Neutrophil (primary cell): ENCODE data around the gene BTBD7.

Source experiments
- H3K27ac ChIP-seq: fragments of 200-600 bp; sonication (generic); 2 replicates; pipeline ENCODE4 v1.5.1; 2016; ENCODE audit warnings: mild to moderate bottlenecking, moderate library complexity
- H3K27me3 ChIP-seq: fragments of 200-600 bp; sonication (generic); 2 replicates; pipeline ENCODE4 v1.6.0; 2016; ENCODE audit warnings: mild to moderate bottlenecking
- H3K36me3 ChIP-seq: fragments of 200-600 bp; sonication (generic); 2 replicates; pipeline ENCODE4 v1.5.1; 2017
- H3K4me1 ChIP-seq, 2 experiments: fragments of 200-600 bp in 1 of 2; sonication (generic) in 1 of 2; 1 replicate in 1 of 2; 2 replicates in 1 of 2; pipeline versions ENCODE4 v1.5.1 to v1.6.1; 2013 to 2016; ENCODE audit warnings: low read depth in 1 of 2, low read length in 1 of 2, mild to moderate bottlenecking in 1 of 2, moderate library complexity in 1 of 2; ENCODE audit not compliant: control insufficient read depth in 1 of 2, insufficient read depth in 1 of 2
- H3K4me3 ChIP-seq, 2 experiments: fragments of 200-600 bp in 1 of 2; sonication (generic) in 1 of 2; 1 replicate in 1 of 2; 2 replicates in 1 of 2; pipeline ENCODE4 v1.5.1; 2013 to 2016; ENCODE audit warnings: low read depth in 1 of 2, low read length in 1 of 2, mild to moderate bottlenecking in 1 of 2, moderate library complexity in 1 of 2
- H3K9me3 ChIP-seq: fragments of 200-600 bp; sonication (generic); 2 replicates; pipeline ENCODE4 v1.5.1; 2016
- TF ChIP-seq, protein P1 (sequence below): fragments of 200-600 bp; sonication (generic); IDR thresholded peaks from 2 replicates; pipeline ENCODE4 v1.5.1; 2016; ENCODE audit warnings: antibody characterized with exemption

Gene BTBD7

DNA sequence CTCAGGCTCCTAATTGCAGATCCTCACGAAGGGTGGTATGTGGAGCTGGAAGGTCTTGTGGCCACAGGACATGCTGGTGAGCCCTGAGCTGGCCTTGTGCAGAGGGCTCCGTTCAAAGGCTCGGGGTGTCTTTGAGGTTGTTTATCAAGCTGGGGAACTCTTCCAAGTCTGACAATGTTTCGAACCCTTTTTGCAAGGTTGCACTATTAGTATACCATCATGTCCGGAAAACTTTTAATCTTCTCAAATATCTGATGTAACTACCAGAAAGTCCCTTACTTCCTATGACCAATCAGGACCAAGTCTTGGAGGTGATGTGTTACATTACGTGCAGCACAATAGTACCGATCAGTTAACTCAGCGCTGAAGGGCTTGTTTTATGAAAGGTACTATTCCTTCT is 104.3 kb downstream of the BTBD7 start:
- TF ChIP-seq, protein P1, sequence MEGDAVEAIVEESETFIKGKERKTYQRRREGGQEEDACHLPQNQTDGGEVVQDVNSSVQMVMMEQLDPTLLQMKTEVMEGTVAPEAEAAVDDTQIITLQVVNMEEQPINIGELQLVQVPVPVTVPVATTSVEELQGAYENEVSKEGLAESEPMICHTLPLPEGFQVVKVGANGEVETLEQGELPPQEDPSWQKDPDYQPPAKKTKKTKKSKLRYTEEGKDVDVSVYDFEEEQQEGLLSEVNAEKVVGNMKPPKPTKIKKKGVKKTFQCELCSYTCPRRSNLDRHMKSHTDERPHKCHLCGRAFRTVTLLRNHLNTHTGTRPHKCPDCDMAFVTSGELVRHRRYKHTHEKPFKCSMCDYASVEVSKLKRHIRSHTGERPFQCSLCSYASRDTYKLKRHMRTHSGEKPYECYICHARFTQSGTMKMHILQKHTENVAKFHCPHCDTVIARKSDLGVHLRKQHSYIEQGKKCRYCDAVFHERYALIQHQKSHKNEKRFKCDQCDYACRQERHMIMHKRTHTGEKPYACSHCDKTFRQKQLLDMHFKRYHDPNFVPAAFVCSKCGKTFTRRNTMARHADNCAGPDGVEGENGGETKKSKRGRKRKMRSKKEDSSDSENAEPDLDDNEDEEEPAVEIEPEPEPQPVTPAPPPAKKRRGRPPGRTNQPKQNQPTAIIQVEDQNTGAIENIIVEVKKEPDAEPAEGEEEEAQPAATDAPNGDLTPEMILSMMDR = no peak
- Histone ChIP-seq H3K4me3 (no peak overlapping the region), H3K4me1 (no peaks in the 10 kb centered on the region), H3K9me3 (no peaks in the 10 kb centered on the region), H3K27me3 (peaks cover 32% of the 10 kb centered on the region), H3K27ac (no peak overlapping the region), H3K36me3 (peaks cover 57% of the 10 kb centered on the region)

DNA sequence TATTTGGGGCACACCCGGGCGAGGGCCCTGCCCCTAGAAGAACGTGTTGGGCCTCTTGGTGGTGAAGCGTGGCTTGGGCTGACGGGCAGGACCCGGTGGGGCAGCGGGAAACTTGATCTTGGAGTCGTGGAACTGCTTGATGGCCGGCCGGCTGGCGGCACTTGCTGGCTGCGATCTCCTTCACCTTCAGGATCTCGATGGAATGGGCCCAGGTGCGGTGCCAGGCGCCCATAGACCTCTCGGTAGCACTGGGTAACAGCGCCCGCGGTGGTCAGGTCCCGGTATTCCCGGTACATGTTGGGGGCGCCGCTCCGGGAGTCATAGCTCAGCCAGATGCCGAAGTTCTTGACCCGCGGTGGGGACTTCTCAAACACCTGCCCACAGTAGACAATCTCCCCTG is 109.3 kb downstream of the BTBD7 start:
- Histone ChIP-seq H3K27me3 (no peaks in the 10 kb centered on the region), H3K4me3 (no peak overlapping the region), H3K36me3 (peaks cover 77% of the 10 kb centered on the region), H3K27ac (no peak overlapping the region), H3K4me1 (no peaks in the 10 kb centered on the region), H3K9me3 (no peaks in the 10 kb centered on the region)
- TF ChIP-seq, protein P1 = no peak

DNA sequence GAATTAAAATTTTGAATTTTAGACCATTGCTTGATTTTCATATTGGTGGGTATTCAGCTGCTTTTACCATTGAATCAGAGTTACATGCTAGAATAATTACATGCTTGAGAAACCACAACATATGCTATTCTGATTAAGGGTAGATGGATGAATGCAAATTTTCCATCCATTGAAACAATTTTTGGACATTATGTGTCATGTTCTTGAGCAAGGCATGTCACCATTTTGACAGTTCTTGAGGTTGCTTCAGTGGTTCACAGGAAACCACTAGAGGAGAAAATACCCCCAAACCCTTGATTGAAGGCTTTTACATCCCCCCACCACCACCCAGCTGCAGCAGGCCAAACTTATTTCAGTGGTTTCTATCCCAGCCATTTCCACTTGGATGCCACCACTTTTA is 112.3 kb downstream of the BTBD7 start:
- H3K27ac ChIP-seq = no peak overlapping the region
- H3K9me3 ChIP-seq = no peaks in the 10 kb centered on the region
- H3K27me3 ChIP-seq = no peaks in the 10 kb centered on the region
- H3K4me1 ChIP-seq = no peaks in the 10 kb centered on the region
- H3K4me3 ChIP-seq = no peak overlapping the region
- peaks cover 71% of the 10 kb centered on the region for H3K36me3 ChIP-seq
- TF ChIP-seq, protein P1 = no peak

DNA sequence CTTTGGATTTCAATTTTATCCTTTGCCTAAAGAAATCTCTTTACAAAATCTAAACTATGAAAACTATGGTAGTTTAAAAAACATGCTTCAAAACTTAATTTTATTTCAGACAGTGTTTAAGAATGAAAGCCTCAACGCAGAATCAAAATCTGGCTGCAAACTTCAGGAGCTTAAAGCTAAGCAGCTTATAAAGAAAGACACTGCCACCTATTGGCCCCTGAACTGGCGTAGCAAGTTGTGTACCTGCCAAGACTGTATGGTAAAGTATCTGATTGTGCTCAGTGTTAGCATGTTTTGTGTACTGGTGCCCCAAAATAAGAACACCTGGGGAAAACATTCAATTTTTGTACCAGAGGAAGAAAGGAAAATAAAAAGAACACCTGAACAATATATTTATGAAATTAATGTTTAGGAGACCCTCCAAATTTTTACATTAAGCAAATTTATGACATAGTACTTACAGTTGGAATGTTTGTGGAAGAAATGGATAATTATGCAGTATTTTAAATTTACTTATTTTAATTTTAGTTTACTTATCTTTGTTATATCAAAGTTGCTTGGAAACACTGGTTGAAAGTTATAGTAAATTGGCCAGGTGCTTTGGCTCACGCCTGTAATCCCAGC is 113.6 kb downstream of the BTBD7 start:
- H3K27me3 ChIP-seq = no peaks in the 10 kb centered on the region
- no peak overlapping the region for H3K27ac ChIP-seq
- no peak overlapping the region for H3K4me3 ChIP-seq
- no peaks in the 10 kb centered on the region for H3K4me1 ChIP-seq
- peaks cover 72% of the 10 kb centered on the region for H3K36me3 ChIP-seq
- H3K9me3 ChIP-seq = no peaks in the 10 kb centered on the region
- TF ChIP-seq, protein P1 = no peak

DNA sequence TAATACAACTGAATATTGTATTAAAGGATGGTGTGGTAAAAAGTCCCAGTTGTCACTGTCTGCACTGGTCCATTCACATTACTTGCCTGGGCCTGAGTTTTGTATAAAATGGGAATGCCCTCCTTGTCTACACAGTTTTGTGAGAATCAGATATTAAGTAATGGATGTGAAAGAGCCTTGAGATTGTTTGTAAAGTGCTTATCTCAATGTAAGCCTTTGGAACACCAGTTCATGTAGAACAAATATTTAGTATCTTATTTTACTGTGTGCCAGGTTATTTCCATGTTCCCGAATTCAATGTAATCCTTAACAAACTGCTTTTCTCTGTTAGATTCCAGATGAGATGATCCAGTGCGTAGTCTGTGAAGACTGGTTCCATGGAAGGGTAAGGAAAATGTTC is 118.2 kb downstream of the BTBD7 start:
- no peaks in the 10 kb centered on the region for H3K4me1 ChIP-seq
- no peaks in the 10 kb centered on the region for H3K27me3 ChIP-seq
- H3K36me3 ChIP-seq = peaks cover 56% of the 10 kb centered on the region
- no peaks in the 10 kb centered on the region for H3K9me3 ChIP-seq
- TF ChIP-seq, protein P1 = no peak
- no peak overlapping the region for H3K4me3 ChIP-seq
- no peak overlapping the region for H3K27ac ChIP-seq
